Pancreas (tissue), 10 donors: ENCODE measurements around the gene KCNG2. TPM values are rescaled to one million over a fixed set of nuclear protein-coding genes. Genes with fewer than 3 reads are reported as not detected.
A peak's percentile ranks its signal among the peaks of the same experiment; 100 is the strongest.

Source experiments
- ATAC-seq, 4 donors: fragments of 200-7000 bp; cut with Tn5 transposase; one replicate each; pipeline versions ENCODE4 v1.8.0 to v1.9.1; 2020; ENCODE audit warnings: mild to moderate bottlenecking in 4 of 4, moderate library complexity in 4 of 4
- DNase-seq, 6 donors: peaks; one replicate each; pipeline ENCODE4 v3.0.0-alpha.2; 2020
- FAIRE-seq: peaks from 2 replicates; lab custom pipeline; 2012; peaks lifted over from hg19 to GRCh38; lab: Jason Lieb, UNC
- H3K27ac ChIP-seq, 4 donors: fragments of 200-600 bp; sonication (generic); 1 replicate in 3 of 4; 2 replicates in 1 of 4; pipeline versions ENCODE4 v1.5.0 to v1.8.0; 2020
- H3K27me3 ChIP-seq, 4 donors: fragments of 200-600 bp; one replicate each; pipeline ENCODE4 v1.8.0; 2021
- H3K36me3 ChIP-seq, 3 donors: fragments of 200-600 bp; sonication (generic) in 1 of 3; one replicate each; pipeline versions ENCODE4 v1.5.0 to v1.8.0; 2020 to 2021
- H3K4me1 ChIP-seq, 3 donors: fragments of 200-600 bp; one replicate each; pipeline ENCODE4 v1.8.0; 2021
- H3K4me3 ChIP-seq, 4 donors: fragments of 200-600 bp; sonication (generic) in 2 of 4; one replicate each; pipeline versions ENCODE4 v1.5.0 to v1.8.0; 2020 to 2021
- H3K9me3 ChIP-seq, 4 donors: fragments of 200-600 bp; one replicate each; pipeline ENCODE4 v1.8.0; 2021
- WGBS, 2 donors: extraction: QIAGEN DNeasy Blood & Tissue Kit; methylation state at CpG; one replicate each; pipeline ENCODE4 v1.1.7; 2013; 5-methylcytosine and 5-hydroxymethylcytosine counted together
- intact Hi-C, 3 donors: fragments of 100-400 bp; cut with DNase I; formaldehyde crosslinking; loops; one replicate each; pipeline versions ENCODE4 v1.11.1 to v1.14.2; 2022
- polyA plus RNA-seq, 2 donors: library from polyadenylated mRNA; stranded (reverse); fragments of 200-250 nt; gene quantifications; one replicate each; pipeline ENCODE4 v1.2.3, GENCODE V29; 2013
- total RNA-seq, 6 donors: library from RNA; stranded (reverse); fragmentation: NEBNext Ultra II Directional in 4 of 6; extraction: Animal tissue kit (Norgen Biotek cat#: 25700) in 4 of 6; gene quantifications; one replicate each; pipeline versions ENCODE4 v1.2.1 to v1.2.4, GENCODE V29; 2021 to 2023
- TF ChIP-seq, protein P1 (sequence below), 4 donors: fragments of 200-600 bp; sonication (generic) in 3 of 4; IDR thresholded peaks; one replicate each; pipeline versions ENCODE4 v1.5.0 to v1.8.0; 2021; ENCODE audit warnings: antibody characterized with exemption in 4 of 4
- donor health status: healthy with polysubstance abuse.
- donor health status: DM: no; HTN: no; CAD: no; lungs with moderate emphysema.
- donor health status: DM: no; HTN: no; CAD: no.
- donor health status: control.
- donor health status: control.
- donor health status: Bipolar disorder and iron deficiency.
- donor health status: DM: yes; HTN: yes; CAD: no.
- donor health status: DM: no; HTN: no; CAD: no.
- donor health status: DM: no; HTN: no; CAD: no.
- donor health status: DM: yes; HTN: yes; CAD: no.

KCNG2 gene
- total and polyA plus RNA-seq, 8 donors = 0.12 to 0.22 (median 0.13) TPM; not detected in 5

DNA sequence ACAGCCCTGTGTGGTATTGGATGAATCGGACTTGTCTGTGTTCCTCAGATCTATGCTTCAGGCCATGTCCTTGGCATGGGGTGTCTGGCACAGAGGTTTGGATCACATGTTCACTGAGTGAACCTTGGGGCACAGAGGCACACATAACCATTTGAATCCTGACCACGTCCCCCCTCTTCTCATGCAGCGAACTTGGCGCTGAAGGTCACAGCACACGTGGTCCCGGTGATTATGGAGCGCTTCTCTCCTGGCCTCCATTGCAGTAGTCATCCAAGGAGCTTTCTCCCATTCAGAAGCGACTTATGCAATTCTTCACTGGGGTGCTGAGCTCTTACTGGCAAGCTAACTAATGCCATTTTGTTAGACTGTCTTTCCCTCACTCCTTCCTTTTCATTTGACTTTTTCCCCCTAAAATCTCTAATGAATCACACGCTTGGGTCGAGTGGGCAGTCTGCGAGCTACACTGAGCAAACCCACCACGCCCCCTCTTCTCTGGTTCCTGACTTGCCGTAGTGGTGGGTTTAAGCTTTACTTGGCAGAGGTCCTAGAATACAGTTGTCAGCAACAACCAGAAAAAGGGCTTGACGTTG lies 59.4 kb downstream of the KCNG2 start:
- no peak for FAIRE-seq
- no peak overlapping the region for H3K4me3 ChIP-seq
- no peak overlapping the region for H3K27ac ChIP-seq
- peak in 1 of 4 donors; percentile 48 for ATAC-seq
- intact Hi-C loops = no loop called here
- H3K36me3 ChIP-seq = no peaks in the 10 kb centered on the region
- WGBS, 2 donors = 44 to 49% methylated on average over 14 of the region's 14 CpGs
- TF ChIP-seq, protein P1, sequence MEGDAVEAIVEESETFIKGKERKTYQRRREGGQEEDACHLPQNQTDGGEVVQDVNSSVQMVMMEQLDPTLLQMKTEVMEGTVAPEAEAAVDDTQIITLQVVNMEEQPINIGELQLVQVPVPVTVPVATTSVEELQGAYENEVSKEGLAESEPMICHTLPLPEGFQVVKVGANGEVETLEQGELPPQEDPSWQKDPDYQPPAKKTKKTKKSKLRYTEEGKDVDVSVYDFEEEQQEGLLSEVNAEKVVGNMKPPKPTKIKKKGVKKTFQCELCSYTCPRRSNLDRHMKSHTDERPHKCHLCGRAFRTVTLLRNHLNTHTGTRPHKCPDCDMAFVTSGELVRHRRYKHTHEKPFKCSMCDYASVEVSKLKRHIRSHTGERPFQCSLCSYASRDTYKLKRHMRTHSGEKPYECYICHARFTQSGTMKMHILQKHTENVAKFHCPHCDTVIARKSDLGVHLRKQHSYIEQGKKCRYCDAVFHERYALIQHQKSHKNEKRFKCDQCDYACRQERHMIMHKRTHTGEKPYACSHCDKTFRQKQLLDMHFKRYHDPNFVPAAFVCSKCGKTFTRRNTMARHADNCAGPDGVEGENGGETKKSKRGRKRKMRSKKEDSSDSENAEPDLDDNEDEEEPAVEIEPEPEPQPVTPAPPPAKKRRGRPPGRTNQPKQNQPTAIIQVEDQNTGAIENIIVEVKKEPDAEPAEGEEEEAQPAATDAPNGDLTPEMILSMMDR (IDR thresholded peaks at IDR 0.05) = no peak
- DNase-seq = no peak
- peaks cover 0 to 3% (median 0%) of the 10 kb centered on the region in 3 donors for H3K4me1 ChIP-seq
- H3K9me3 ChIP-seq = no peaks in the 10 kb centered on the region
- H3K27me3 ChIP-seq = no peaks in the 10 kb centered on the region

DNA sequence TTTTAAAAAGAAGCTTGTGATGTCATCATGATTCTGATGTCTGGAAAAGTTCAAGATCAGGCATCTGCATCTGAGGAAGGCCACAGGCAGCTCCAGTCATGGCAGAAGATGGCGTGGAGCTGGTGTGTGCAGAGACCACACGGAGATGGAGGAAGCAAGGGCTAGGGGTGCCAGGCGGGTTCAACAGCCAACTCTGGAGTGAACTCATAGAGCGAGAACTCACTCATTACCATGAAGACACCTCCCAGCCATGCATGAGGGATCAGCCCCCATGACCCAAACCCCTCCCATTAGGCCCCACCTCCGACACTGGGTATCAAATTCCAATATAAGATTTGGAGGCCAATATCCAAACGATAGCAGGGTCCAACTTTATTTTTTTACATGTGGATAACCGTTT lies 61.6 kb downstream of the KCNG2 start:
- no peaks in the 10 kb centered on the region for H3K36me3 ChIP-seq
- FAIRE-seq (no peak), DNase-seq (no peak), ATAC-seq (no peak)
- no peaks in the 10 kb centered on the region for H3K27me3 ChIP-seq
- TF ChIP-seq, protein P1 (IDR thresholded peaks at IDR 0.05) = no peak
- H3K4me1 ChIP-seq = peaks cover 0 to 3% (median 0%) of the 10 kb centered on the region in 3 donors
- H3K27ac ChIP-seq = no peak overlapping the region
- 69 to 77% methylated on average over 7 of the region's 7 CpGs for WGBS, 2 donors
- no peak overlapping the region for H3K4me3 ChIP-seq
- intact Hi-C loops = no loop called here
- no peaks in the 10 kb centered on the region for H3K9me3 ChIP-seq

DNA sequence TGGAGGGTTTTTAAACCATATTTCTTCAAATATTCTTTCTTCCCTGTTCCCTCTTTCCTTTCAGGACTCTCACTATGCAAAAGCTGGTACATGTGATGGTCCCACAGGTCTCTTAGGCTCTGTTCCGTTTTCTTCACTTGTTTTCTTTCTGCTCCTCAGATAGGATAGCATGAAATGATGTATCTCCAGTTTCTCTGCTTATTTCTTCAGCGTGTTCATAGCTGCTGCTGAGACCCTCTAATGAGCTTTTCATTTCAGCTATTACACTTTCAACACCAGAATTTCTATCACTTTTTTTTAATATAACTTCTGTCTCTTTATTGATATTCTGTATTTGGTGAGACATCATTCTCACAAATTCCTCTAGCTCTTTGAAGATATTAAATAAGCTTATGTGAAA lies 63.9 kb downstream of the KCNG2 start:
- H3K27ac ChIP-seq = no peak overlapping the region
- no peak overlapping the region for H3K4me3 ChIP-seq
- 72% methylated on average over 2 of the region's 2 CpGs for WGBS, 2 donors
- TF ChIP-seq, protein P1 (IDR thresholded peaks at IDR 0.05) = no peak
- no peaks in the 10 kb centered on the region for H3K36me3 ChIP-seq
- no peaks in the 10 kb centered on the region for H3K4me1 ChIP-seq
- ATAC-seq (no peak), FAIRE-seq (no peak), DNase-seq (no peak)
- intact Hi-C loops = no loop called here
- no peaks in the 10 kb centered on the region for H3K27me3 ChIP-seq
- no peaks in the 10 kb centered on the region for H3K9me3 ChIP-seq

DNA sequence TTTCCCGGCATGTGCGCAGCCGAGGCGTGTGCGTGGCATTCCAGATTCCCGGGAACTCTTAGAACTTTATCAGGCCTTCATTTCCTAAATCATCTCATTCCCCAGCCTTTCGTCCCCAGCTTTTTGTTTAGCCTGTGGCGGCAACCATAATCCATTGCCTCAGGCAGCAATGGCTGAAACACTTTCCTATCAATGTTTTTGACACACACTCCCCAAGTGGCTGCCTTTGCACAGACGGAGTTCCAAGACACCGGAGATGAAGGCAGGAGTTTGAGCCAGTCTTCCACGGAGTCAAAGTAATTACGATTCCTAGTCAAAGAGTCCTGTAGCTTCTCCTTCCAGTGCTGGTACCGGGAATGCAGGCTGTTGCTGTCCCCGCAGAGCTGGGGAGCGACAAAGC lies 64.8 kb downstream of the KCNG2 start:
- TF ChIP-seq, protein P1 (IDR thresholded peaks at IDR 0.05) = no peak
- Histone ChIP-seq H3K36me3 (no peaks in the 10 kb centered on the region), H3K4me1 (no peaks in the 10 kb centered on the region), H3K4me3 (no peak overlapping the region), H3K9me3 (no peaks in the 10 kb centered on the region), H3K27ac (no peak overlapping the region), H3K27me3 (no peaks in the 10 kb centered on the region)
- DNase-seq = no peak
- no peak for ATAC-seq
- intact Hi-C loops = no loop called here
- no peak for FAIRE-seq
- WGBS, 2 donors = 86 to 88% methylated on average over 15 of the region's 15 CpGs

DNA sequence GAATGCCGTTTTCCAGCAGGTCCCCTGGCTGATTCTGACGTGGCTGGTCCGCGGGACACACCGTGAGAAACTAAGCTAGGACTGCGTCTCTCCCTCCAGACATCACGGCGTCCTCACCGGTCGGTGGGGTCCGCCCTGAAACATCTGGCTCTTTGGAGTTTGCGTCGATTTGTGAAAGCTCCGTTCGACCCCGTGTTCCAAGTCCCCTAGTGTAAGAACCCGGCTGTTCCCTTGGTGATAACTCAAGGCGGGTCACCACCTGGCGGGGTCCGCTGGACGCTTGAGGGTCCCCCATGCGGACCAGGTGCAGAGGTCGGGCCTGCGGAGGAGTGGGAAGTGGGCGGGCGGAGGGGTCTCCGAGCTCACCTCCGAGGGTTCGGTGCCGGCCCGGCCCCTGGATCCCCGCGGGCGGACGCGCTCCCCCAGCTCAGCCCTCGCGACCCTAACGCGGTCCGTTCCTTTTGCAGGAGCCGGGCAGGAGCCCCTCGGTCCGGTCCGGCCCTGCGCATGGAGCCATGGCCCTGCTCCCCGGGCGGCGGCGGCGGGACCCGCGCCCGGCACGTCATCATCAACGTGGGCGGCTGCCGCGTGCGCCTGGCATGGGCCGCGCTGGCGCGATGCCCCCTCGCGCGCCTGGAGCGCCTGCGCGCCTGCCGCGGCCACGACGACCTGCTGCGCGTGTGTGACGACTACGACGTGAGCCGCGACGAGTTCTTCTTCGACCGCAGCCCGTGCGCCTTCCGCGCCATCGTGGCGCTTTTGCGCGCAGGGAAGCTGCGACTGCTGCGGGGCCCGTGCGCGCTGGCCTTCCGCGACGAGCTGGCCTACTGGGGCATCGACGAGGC lies 65.6 kb downstream of the KCNG2 start:
- no peaks in the 10 kb centered on the region for H3K36me3 ChIP-seq
- H3K4me3 ChIP-seq = no peak overlapping the region
- H3K4me1 ChIP-seq = no peaks in the 10 kb centered on the region
- ATAC-seq (no peak), DNase-seq (peak in 2 of 6 donors; percentile 40 to 44), FAIRE-seq (no peak)
- H3K27ac ChIP-seq = no peak overlapping the region
- 49 to 65% methylated on average over 84 to 102 of the region's 102 CpGs for WGBS, 2 donors
- no peaks in the 10 kb centered on the region for H3K9me3 ChIP-seq
- H3K27me3 ChIP-seq = no peaks in the 10 kb centered on the region
- intact Hi-C loops = no loop called here
- TF ChIP-seq, protein P1 (IDR thresholded peaks at IDR 0.05) = no peak
